HepG2 (cell line): Measurements from ENCODE around the gene ZNF10. TPM values are rescaled to one million over a fixed set of nuclear protein-coding genes. Genes with fewer than 3 reads are reported as not detected.

Experiments
- ATF1 ChIP-seq: IDR thresholded peaks from 2 replicates; pipeline ENCODE4 v1.6.1; 2016; ENCODE audit warnings: mild to moderate bottlenecking, control low read depth
- E2F2 ChIP-seq: sonication (generic); formaldehyde crosslinking; IDR thresholded peaks from 2 replicates; pipeline ENCODE4 v1.4.0; 2020; ENCODE audit warnings: missing genetic modification reagents, borderline replicate concordance
- ERF ChIP-seq: IDR thresholded peaks from 2 replicates; pipeline ENCODE4 v1.6.1; 2018; ENCODE audit warnings: missing biosample characterization, missing genetic modification reagents
- ETS1 ChIP-seq: sonication (generic); formaldehyde crosslinking; IDR thresholded peaks from 2 replicates; pipeline ENCODE4 v1.4.0; 2020; ENCODE audit warnings: missing genetic modification reagents
- FOXA1 ChIP-seq, 2 experiments: fragments of 450-650 bp in 1 of 2; sonication (generic) in 1 of 2; formaldehyde crosslinking in 1 of 2; IDR thresholded peaks; 2 replicates each; pipeline versions ENCODE4 v1.4.0 to v1.6.1; 2016 to 2020; ENCODE audit warnings: missing genetic modification reagents in 1 of 2
- JARID2 ChIP-seq: sonication (generic); formaldehyde crosslinking; IDR thresholded peaks from 2 replicates; pipeline ENCODE4 v1.8.1; 2023; ENCODE audit warnings: missing genetic modification reagents, inconsistent platforms; ENCODE audit not compliant: insufficient replicate concordance
- JDP2 ChIP-seq: sonication (generic); formaldehyde crosslinking; IDR thresholded peaks from 2 replicates; pipeline ENCODE4 v1.8.1; 2022; ENCODE audit warnings: missing genetic modification reagents, borderline replicate concordance
- KMT2B ChIP-seq: IDR thresholded peaks from 2 replicates; pipeline ENCODE4 v1.6.1; 2016; ENCODE audit warnings: missing genetic modification reagents, missing compliant biosample characterization
- MNT ChIP-seq: fragments of 450-650 bp; IDR thresholded peaks from 2 replicates; pipeline ENCODE4 v1.6.1; 2016
- SAFB2 ChIP-seq: sonication (generic); formaldehyde crosslinking; IDR thresholded peaks from 2 replicates; pipeline ENCODE4 v1.5.1; 2020; ENCODE audit warnings: missing genetic modification reagents, low read depth, mild to moderate bottlenecking, borderline replicate concordance
- SRSF9 ChIP-seq: fragments of 200-400 bp; formaldehyde crosslinking; IDR thresholded peaks from 2 replicates; pipeline ENCODE4 v1.6.1; 2018; ENCODE audit warnings: borderline replicate concordance, mild to moderate bottlenecking, low read depth, low read length; ENCODE audit not compliant: insufficient read depth, poor library complexity, severe bottlenecking
- TSC22D2 ChIP-seq: sonication (generic); formaldehyde crosslinking; IDR thresholded peaks from 2 replicates; pipeline ENCODE4 v1.5.1; 2020; ENCODE audit warnings: missing genetic modification reagents, mild to moderate bottlenecking, borderline replicate concordance
- WIZ ChIP-seq: sonication (generic); formaldehyde crosslinking; IDR thresholded peaks from 2 replicates; pipeline ENCODE4 v1.5.1; 2020; ENCODE audit warnings: mild to moderate bottlenecking, missing genetic modification reagents
- YEATS2 ChIP-seq: sonication (generic); formaldehyde crosslinking; IDR thresholded peaks from 2 replicates; pipeline ENCODE4 v1.4.0; 2020; ENCODE audit warnings: missing genetic modification reagents, borderline replicate concordance
- YEATS4 ChIP-seq: sonication (generic); formaldehyde crosslinking; IDR thresholded peaks from 2 replicates; pipeline ENCODE4 v1.4.0; 2020; ENCODE audit warnings: missing genetic modification reagents, borderline replicate concordance
- ZFP90 ChIP-seq: sonication (generic); formaldehyde crosslinking; IDR thresholded peaks from 2 replicates; pipeline ENCODE4 v1.8.0; 2022; ENCODE audit warnings: missing genetic modification reagents, mild to moderate bottlenecking, inconsistent platforms, borderline replicate concordance
- ZMYM4 ChIP-seq: sonication (generic); formaldehyde crosslinking; IDR thresholded peaks from 2 replicates; pipeline ENCODE4 v1.8.1; 2023; ENCODE audit warnings: mild to moderate bottlenecking, missing genetic modification reagents
- ZNF207 ChIP-seq: fragments of 450-650 bp; IDR thresholded peaks from 2 replicates; pipeline ENCODE4 v1.6.1; 2016; ENCODE audit warnings: antibody characterized with exemption, borderline replicate concordance
- ZNF253 ChIP-seq: sonication (generic); formaldehyde crosslinking; IDR thresholded peaks from 2 replicates; pipeline ENCODE4 v1.8.0; 2022; ENCODE audit warnings: mild to moderate bottlenecking, missing genetic modification reagents, borderline replicate concordance
- ZNF275 ChIP-seq: sonication (generic); formaldehyde crosslinking; IDR thresholded peaks from 2 replicates; pipeline ENCODE4 v1.8.0; 2022; ENCODE audit warnings: missing genetic modification reagents, mild to moderate bottlenecking, inconsistent platforms, borderline replicate concordance
- ZNF605 ChIP-seq: sonication (generic); formaldehyde crosslinking; IDR thresholded peaks from 2 replicates; pipeline ENCODE4 v1.8.0; 2022; ENCODE audit warnings: mild to moderate bottlenecking, missing genetic modification reagents
- ZNF768 ChIP-seq: sonication (generic); formaldehyde crosslinking; IDR thresholded peaks from 2 replicates; pipeline ENCODE4 v1.4.0; 2020; ENCODE audit warnings: missing genetic modification reagents
- ZNF878 ChIP-seq: sonication (generic); formaldehyde crosslinking; IDR thresholded peaks from 2 replicates; pipeline ENCODE4 v1.8.1; 2023; ENCODE audit warnings: mild to moderate bottlenecking, missing genetic modification reagents, moderate library complexity
- polyA plus RNA-seq, 8 experiments: library from polyadenylated mRNA; depleted of rRNA in 3 of 8; stranded (reverse) in 7 of 8; unstranded in 1 of 8; fragments of >200 nt; fragmentation: Illumina TruSeq in 4 of 8; extraction: Trizol in 4 of 8; gene quantifications; 2 replicates each; pipeline versions ENCODE4 v1.2.1 to v1.2.3, GENCODE V29; 2011 to 2016; ENCODE audit warnings: low read depth in 4 of 8, missing spikeins in 1 of 8, mixed read lengths in 1 of 8; ENCODE audit not compliant: insufficient read depth in 1 of 8
- total RNA-seq, 5 experiments: library from RNA; depleted of rRNA; stranded (reverse); fragments of >200 nt; fragmentation: Illumina TruSeq; extraction: Trizol; gene quantifications; 2 replicates each; pipeline ENCODE4 v1.2.3, GENCODE V29; 2016; ENCODE audit warnings: low read depth in 1 of 5

Gene ZNF10
- total and polyA plus RNA-seq, 2 of the 13 experiments (the other 11 are each of a cell fraction or from before 2014, with no cell fraction given): 2.9 to 6.5 TPM

- TF ChIP-seq E2F2 (CRISPR knock-in tag) (0 out of 2 replicates have a peak, but pooled peaks have one; percentile 41), MNT (peak; percentile 72), ZFP90 (CRISPR knock-in tag) (peak; percentile 17; the same call in 1 of the 2 replicates), ZNF253 (0 out of 2 replicates have a peak, but pooled peaks have one; percentile 57), ERF (CRISPR knock-in tag) (peak; percentile 82), TSC22D2 (peak; percentile 53; the same call in 1 of the 2 replicates), WIZ (CRISPR knock-in tag) (peak; percentile 45; the same call in 1 of the 2 replicates), KMT2B (CRISPR knock-in tag) (peak; percentile 93), YEATS2 (CRISPR knock-in tag) (peak; percentile 86), ZNF878 (no peak), YEATS4 (CRISPR knock-in tag) (peak; percentile 72), JDP2 (CRISPR knock-in tag) (no peak), ZNF207 (no peak), FOXA1 (IDR thresholded peaks at IDR 0.05) (no peak), FOXA1 (CRISPR knock-in tag; IDR thresholded peaks at IDR 0.05) (no peak), SRSF9 (no peak), ZNF275 (CRISPR knock-in tag) (no peak; the same call in 1 of the 2 replicates), ATF1 (peak; percentile 78), ETS1 (CRISPR knock-in tag) (peak; percentile 10), JARID2 (CRISPR knock-in tag) (no peak), ZMYM4 (CRISPR knock-in tag) (peak; percentile 93), ZNF605 (peak; percentile 63), ZNF768 (peak; percentile 59; the same call in 1 of the 2 replicates), SAFB2 (CRISPR knock-in tag) (no peak; the same call in none of the 2 replicates)
These were observed at the start of gene ZNF10, which contains the start of gene ZNF891 (continued) for GRCh38 chr12:133130038-133130807.
